NB4 (cell line): ENCODE measurements around the gene SMIM22.
"Not testable (repeated sequence)": the region's sequence is repeated elsewhere in the genome, so short reads cannot be mapped to it uniquely, and the experiment has no call there.

Experiments used
- DNase-seq: peaks from one replicate; pipeline ENCODE4 v3.0.0; 2010; ENCODE audit warnings: low read depth
- H3K4me3 ChIP-seq: one replicate; pipeline ENCODE4 v1.5.1; 2011; ENCODE audit warnings: mild to moderate bottlenecking, low read depth, low read length, moderate library complexity
- CTCF ChIP-seq: IDR thresholded peaks from one replicate; pipeline ENCODE4 v1.5.1; 2012; ENCODE audit warnings: low read depth, low read length
- MYC ChIP-seq: IDR thresholded peaks from 2 replicates; pipeline ENCODE4 v1.6.1; 2011; ENCODE audit warnings: low read depth, low read length
- POLR2A ChIP-seq: IDR thresholded peaks from 2 replicates; pipeline ENCODE4 v1.6.1; 2011; ENCODE audit warnings: mild to moderate bottlenecking; ENCODE audit not compliant: insufficient read length; ENCODE audit errors: extremely low read depth
- TF ChIP-seq, protein P1 (sequence below): IDR thresholded peaks from 2 replicates; pipeline ENCODE4 v1.6.1; 2011; ENCODE audit warnings: low read depth, low read length

Gene SMIM22

GRCh38 chr16:4783251-4783950, 11.8 kb upstream of the SMIM22 start:
- no peak for DNase-seq
- TF ChIP-seq, protein P1, sequence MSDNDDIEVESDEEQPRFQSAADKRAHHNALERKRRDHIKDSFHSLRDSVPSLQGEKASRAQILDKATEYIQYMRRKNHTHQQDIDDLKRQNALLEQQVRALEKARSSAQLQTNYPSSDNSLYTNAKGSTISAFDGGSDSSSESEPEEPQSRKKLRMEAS: no peak
- TF ChIP-seq CTCF (no peak), POLR2A (no peak), MYC (no peak)
- H3K4me3 ChIP-seq: no peak overlapping the region

- H3K4me3 ChIP-seq: no peak overlapping the region
- no peak for DNase-seq
- TF ChIP-seq, protein P1: no peak
- TF ChIP-seq POLR2A: no peak
- no peak for TF ChIP-seq MYC
- no peak for TF ChIP-seq CTCF
Observed at GRCh38 chr16:4783951-4784336, 11.2 kb upstream of the SMIM22 start.

GRCh38 chr16:4784444-4784987, 10.7 kb upstream of the SMIM22 start:
- not testable (repeated sequence) for H3K4me3 ChIP-seq

GRCh38 chr16:4785758-4786433, 9.3 kb upstream of the SMIM22 start:
- TF ChIP-seq MYC (no peak), CTCF (no peak), POLR2A (no peak)
- TF ChIP-seq, protein P1: no peak
- DNase-seq: no peak
- no peak overlapping the region for H3K4me3 ChIP-seq

More at GRCh38 chr16:4784444-4784987, 10.7 kb upstream of the SMIM22 start:
- not testable (repeated sequence) for DNase-seq

DNA sequence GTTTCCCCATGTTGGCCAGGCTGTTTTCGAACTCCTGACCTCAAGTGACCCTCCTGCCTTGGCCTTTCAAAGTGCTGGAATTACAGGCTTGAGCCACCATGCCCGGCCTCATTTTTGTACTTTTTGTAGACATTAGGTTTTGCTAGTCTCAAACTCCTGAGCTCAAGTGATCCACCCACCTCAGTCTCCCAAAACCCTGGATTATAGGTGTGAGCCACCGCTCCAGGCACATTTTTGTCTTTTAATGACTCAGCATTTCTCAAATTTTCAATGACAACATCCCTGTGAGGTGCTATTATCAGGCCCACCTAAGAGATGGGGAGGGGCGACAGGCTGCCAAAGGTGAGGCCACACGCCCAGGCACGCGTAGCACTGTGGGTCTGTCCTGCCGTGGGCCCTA, 8.1 kb upstream of the SMIM22 start:
- no peak overlapping the region for H3K4me3 ChIP-seq
- TF ChIP-seq POLR2A (no peak), CTCF (no peak), MYC (no peak)
- TF ChIP-seq, protein P1: no peak
- no peak for DNase-seq
